HG03457 (cell line): ENCODE measurements around the gene HSD11B1.

Experiments
- ATAC-seq: cut with Tn5 transposase; IDR thresholded peaks from one replicate; pipeline ENCODE4 v1.9.1; 2021; ENCODE audit warnings: moderate number of reproducible peaks; ENCODE audit not compliant: unreplicated experiment

HSD11B1 gene

DNA sequence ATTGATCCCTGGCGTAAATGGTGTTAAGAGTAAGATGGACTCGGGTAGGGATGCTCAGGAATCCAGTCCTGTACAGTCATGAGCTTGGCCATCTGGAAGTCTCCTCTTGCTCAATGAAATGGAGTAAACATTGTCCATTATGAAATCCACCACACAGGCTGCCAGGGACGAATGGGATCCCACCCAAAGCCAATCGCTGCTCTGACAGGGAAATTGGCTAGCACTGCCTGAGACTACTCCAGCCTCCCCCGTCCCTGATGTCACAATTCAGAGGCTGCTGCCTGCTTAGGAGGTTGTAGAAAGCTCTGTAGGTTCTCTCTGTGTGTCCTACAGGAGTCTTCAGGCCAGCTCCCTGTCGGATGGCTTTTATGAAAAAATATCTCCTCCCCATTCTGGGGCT is at the start of gene HSD11B1:
Gene HSD11B1, plus strand, starts transcription at position 263 of the 400 bp plus-strand sequence. Its CDS starts 97 bp downstream, at position 360.
- no peak for ATAC-seq

DNA sequence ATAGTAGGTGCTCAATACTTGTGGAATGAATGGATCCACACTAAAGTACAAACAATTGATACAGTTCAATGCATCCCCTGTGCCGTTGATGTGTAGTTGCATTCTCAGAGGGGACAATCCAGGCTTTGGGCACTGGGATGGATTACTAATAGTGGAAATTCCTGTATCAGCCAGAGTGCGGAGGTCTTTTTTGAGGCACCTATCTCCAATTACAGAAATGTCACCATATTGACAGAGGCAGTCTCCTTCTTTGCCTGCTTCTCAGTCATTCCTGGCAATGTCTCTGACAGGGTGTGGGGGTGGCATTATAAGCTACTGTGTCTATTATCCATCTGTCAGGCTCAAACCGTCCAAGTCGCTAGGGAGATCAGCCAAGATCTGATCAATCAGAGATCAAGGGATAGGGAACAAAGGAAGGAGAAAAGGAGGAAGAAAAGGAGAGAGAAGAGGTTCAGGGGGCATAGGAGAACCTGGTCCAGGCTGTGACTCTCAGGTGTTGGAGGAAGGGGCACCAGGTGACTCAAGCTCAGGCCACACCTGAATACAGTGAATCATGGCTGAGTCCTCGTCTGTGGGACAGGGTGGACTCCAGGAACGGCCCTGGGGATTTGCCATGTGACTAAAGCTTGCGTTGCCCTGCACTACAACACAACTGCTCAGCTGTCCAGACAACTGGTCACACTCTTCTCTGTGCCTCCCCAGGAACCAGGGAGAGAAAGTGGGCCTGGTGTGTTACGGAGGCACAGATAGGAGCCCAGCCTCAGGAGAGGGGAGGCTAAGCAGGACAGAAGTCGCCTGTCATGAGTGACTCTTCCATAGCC is 49.0 kb upstream of the HSD11B1 start:
- no peak for ATAC-seq

DNA sequence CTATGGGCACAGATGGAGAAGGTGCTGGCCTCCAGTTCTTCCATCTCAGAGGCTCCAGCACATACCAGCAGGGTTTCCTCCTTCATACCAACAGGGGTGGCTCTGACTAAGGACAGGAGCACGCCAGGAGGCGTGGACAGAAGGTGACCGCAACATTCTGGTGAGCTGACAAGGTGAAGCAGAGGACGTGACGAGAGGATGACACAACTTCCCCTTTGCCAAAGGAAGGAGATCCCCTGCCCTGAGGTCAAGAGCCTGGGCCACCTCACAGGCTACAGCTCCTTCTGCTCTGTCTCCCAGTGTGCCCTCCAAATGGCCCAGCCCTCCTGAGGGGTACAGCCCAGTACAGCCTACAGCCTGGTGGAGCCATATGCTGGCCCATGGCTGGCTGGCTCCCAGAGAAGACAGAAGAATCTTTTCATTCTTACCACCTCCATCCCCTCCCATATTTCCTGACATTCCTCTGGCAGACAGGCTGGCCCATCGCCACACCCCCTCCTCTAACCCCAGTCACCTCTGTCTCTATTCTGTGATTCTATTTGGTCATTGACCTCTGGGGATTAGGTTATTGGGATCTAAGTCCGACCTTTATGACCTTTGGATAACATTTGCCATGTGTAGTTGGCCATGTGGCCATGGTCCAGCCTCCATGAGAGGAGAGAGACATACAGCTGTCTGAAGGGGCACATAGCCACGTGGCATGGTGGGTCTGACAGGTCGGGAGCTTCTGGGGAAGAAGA is 47.3 kb upstream of the HSD11B1 start:
- no peak for ATAC-seq

DNA sequence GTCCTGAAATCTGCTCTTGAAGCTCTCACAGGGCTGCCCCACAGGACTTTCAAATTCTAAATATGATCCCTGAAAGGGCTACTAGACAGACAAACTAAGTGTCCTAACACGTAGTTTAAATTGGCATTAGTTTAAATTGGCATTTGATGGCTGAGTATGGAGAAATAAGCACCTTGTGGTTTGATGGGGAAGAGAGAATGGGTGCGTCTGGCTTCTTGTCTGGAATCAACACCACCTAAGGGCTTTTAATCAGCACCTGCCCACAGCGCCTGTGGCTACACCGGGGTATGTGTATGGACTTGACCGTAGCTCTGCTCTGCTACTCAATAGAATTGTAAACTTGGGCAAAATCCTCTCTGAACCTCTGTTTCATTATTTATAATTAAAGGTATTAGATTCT is 46.7 kb upstream of the HSD11B1 start:
- no peak for ATAC-seq

DNA sequence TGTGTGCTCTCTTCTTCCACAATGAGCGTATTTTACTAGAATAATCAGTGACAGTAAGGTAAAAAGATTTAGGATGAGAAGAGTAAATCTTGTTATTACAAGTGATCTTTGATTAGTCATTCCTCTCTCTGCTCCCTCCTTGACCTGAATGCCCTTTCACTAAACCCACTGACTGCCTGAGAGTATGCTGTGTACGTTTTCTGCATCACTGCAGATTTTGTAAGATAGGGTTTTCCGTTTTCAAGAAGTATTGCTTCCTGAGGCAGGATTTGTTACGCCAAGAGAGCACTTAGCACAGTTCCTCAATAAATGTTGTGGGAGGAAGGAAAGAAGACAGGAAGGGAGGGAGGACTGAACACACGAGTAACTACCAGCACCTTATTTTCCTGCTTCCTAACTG is 44.7 kb upstream of the HSD11B1 start:
- ATAC-seq = peak; percentile 56

DNA sequence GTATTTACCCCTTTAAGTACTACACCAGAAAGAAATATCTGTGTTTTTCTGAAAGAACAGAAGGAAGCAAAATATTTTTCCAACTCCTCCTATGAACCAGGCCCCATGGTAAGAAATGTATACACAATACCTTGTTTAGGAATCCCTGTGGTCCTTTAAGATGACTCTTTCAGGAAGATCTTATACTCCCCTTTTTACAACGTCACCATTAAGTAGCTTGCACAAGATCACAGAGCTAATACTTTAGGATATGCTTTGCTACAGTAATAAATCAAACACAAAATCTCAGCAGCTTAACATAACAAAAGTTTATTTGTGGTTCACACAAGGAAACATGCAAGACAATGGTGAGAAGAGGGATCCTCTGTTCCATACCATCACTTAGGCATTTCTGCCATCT is 43.6 kb upstream of the HSD11B1 start:
- no peak for ATAC-seq

GRCh38 chr1:209662879-209663327 is 41.7 kb upstream of the HSD11B1 start:
- no peak for ATAC-seq

DNA sequence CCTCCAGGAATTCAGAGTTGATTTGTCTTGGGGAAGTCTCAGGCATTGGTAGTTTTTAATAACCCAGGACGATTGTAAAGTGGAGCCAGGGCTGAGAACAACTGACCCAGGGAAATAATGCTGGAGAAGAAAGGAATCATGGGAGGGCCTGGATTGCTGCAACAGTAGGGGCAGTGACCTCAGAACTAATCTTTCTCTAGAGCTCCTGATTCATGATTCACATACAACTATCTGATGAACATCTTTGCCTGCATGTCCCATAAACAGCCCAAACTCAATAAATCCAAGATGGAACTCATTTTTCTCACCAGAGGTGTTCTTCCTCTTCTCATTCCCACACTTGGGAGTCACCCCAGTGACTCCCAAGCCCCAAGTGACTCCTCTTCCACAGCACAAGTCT is 37.5 kb upstream of the HSD11B1 start:
- no peak for ATAC-seq

GRCh38 chr1:209667708-209668107 is 36.9 kb upstream of the HSD11B1 start:
- no peak for ATAC-seq

- ATAC-seq = no peak
These were observed 34.1 kb upstream of the HSD11B1 start for GRCh38 chr1:209670441-209671082.

- peak; percentile 87 for ATAC-seq
These were observed 31.7 kb upstream of the HSD11B1 start for GRCh38 chr1:209672705-209673630.

- ATAC-seq = no peak
These were observed 30.8 kb upstream of the HSD11B1 start for GRCh38 chr1:209673631-209674417.

GRCh38 chr1:209674957-209675564 is 29.6 kb upstream of the HSD11B1 start, which contains the start of gene G0S2:
TSS of gene G0S2 (plus strand) at chr1:209675412. CDS start at chr1:209675685, 273 bp downstream.
- ATAC-seq = no peak

- no peak for ATAC-seq
These were observed 29.0 kb upstream of the HSD11B1 start for GRCh38 chr1:209675565-209676154.

- ATAC-seq = no peak
These were observed 25.6 kb upstream of the HSD11B1 start for GRCh38 chr1:209678981-209679539.

- no peak for ATAC-seq
These were observed 18.8 kb upstream of the HSD11B1 start for GRCh38 chr1:209685821-209686220.

GRCh38 chr1:209686322-209686721 is 18.3 kb upstream of the HSD11B1 start:
- ATAC-seq = no peak

GRCh38 chr1:209688746-209689234 is 15.9 kb upstream of the HSD11B1 start:
- ATAC-seq = no peak
